Measurements from ENCODE around the gene PALM. TPM values are rescaled to one million over a fixed set of nuclear protein-coding genes. Genes with fewer than 3 reads are reported as not detected.

Gene PALM
- total RNA-seq, 2 experiments from 2014 or later, result 1.2 TPM; not detected in 1

DNA sequence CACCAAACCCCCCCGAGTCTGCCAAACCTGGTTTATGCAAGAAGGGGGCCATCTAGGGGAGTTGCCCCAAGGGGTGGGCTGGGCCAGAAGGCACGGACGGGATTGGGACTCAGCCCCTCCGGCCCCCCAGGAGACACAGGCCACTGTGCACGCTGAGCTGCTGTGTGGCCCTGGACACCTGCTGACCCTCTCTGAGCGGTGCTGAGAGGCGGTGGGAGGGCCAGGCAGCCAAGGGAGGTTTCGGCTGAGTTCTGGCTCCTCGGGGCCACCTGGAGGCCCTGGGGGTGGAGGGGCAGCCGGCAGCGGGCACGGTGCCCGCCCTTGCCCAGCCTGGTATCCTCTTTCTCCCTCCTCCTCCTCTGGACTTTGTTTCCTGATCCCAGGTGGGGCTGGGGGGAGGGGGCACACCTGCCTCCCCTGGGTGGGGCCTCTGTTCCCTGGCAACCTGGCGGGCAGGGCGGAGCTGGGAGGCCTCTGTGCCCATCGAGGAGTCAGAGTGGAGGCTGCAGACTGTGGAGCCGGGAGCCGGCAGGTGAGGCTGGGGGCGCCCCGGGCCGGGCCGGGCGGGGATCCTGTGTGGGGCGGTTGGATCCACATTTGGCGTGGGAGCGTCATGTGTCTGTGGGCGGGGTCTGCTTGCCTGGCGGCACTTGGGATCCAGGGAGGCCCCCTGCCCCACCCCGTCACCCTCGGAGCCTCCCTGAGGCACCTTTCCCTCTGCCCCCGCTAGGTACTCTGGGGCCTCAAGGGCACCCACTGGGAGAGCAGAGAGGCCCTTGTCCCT, 42.1 kb downstream of the PALM start, which contains the start of gene MISP:
MISP (plus strand) TSS at position 473 of the 784 bp plus-strand sequence. CDS start 5,835 bp downstream, outside the sequence.
- Histone ChIP-seq H2AFZ (ENCODE audit: low read length) (no peak within 1 kb of the TSS), H3K79me2 (ENCODE audit: insufficient read depth, low read depth, low read length) (no peaks in the 10 kb centered on the region), H3K9me2 (ENCODE audit: insufficient read depth, low read length) (no peaks in the 10 kb centered on the region), H3K4me1 (ENCODE audit: insufficient read depth, low read length, poor library complexity, severe bottlenecking) (no peaks in the 10 kb centered on the region), H3K4me2 (ENCODE audit: low read length) (no peak within 1 kb of the TSS), H3K36me3 (ENCODE audit: insufficient read depth, low read length) (no peaks in the 10 kb centered on the region), H3K4me3 (ENCODE audit: low read depth, low read length, poor library complexity, severe bottlenecking) (no peak within 1 kb of the TSS), H4K20me1 (ENCODE audit: insufficient read depth, low read length) (no peaks in the 10 kb centered on the region), H3K27ac (ENCODE audit: low read depth, low read length, poor library complexity, severe bottlenecking) (no peak within 1 kb of the TSS), H3K9me3 (ENCODE audit: low read length) (no peaks in the 10 kb centered on the region)
- ChIA-PET POLR2A (interaction anchor here (0.7 kb wide), 1 partner anchor 212 kb away, joined by 4 read pairs; no protein-coding TSS in a partner anchor), CTCF (ENCODE audit: unreplicated experiment) (no interaction called here)
- no TSS peak for BruUV-seq (replicated peaks)
- intact Hi-C loops (cut with micrococcal nuclease; ENCODE audit: unreplicated experiment), result no loop called here
- no peak for DNase-seq (ENCODE audit: low spot score)
- no peak for TF ChIP-seq EZH2phosphoT487 (IDR thresholded peaks at IDR 0.05; ENCODE audit: borderline replicate concordance, low read depth, low read length)
- TF ChIP-seq CTCF (conservative IDR thresholded peaks at IDR 0.05; ENCODE audit: low read length), result no peak

DNA sequence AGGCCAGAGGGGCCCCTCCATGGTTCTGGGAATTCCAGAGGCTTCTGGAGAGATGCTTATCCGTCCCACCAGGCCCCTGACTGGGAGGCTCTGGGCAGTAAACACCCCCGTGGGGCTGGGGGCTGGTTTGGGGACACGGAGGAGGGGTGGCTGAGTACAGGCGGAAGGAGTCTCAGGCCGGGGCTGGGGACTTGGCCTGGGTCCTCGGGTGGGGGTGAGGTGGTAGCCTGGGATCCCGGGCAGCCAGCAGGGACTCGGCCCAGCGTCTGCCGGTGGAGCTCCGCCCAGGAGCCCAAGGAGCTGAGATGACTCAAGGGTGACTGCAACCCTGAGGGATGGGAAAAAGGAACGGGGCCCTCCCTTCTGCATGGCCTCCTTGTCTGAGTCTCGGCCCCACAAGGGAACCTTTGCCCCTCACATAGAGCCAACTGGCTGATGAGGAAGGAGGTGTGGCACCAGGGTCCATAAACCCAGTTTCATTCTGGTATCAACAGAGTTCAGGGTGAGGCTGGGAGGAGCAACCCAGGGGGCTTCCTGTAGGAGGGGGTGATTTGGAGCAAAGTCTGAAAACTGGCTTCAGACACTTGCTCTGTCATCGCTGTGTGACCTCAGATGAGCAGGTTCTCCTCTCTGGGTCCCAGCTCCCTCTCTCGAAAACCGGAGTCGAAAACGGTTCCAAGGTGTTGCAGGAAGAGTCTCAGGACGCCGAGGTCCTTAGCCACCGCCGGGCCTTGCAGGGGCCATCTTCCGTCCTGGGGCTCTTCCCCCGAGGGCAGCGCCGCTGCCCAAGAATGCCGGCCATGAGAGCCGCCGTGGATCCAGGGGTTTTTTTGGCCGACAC, 43.0 kb downstream of the PALM start:
- Histone ChIP-seq H3K79me2 (ENCODE audit: insufficient read depth, low read depth, low read length) (no peaks in the 10 kb centered on the region), H3K36me3 (ENCODE audit: insufficient read depth, low read length) (no peaks in the 10 kb centered on the region), H3K4me2 (ENCODE audit: low read length) (no peak overlapping the region), H3K9me3 (ENCODE audit: low read length) (no peaks in the 10 kb centered on the region), H3K9me2 (ENCODE audit: insufficient read depth, low read length) (no peaks in the 10 kb centered on the region), H3K4me3 (ENCODE audit: low read depth, low read length, poor library complexity, severe bottlenecking) (no peak overlapping the region), H2AFZ (ENCODE audit: low read length) (no peak overlapping the region), H3K27ac (ENCODE audit: low read depth, low read length, poor library complexity, severe bottlenecking) (no peak overlapping the region), H3K4me1 (ENCODE audit: insufficient read depth, low read length, poor library complexity, severe bottlenecking) (no peaks in the 10 kb centered on the region), H4K20me1 (ENCODE audit: insufficient read depth, low read length) (no peaks in the 10 kb centered on the region)
- CTCF ChIA-PET (ENCODE audit: unreplicated experiment), result no interaction called here
- no TSS peak for BruUV-seq (replicated peaks)
- intact Hi-C loops (cut with micrococcal nuclease; ENCODE audit: unreplicated experiment), result no loop called here
- POLR2A ChIA-PET, result no interaction called here
- DNase-seq (ENCODE audit: low spot score), result no peak
- TF ChIP-seq EZH2phosphoT487 (IDR thresholded peaks at IDR 0.05; ENCODE audit: borderline replicate concordance, low read depth, low read length), result no peak
- TF ChIP-seq CTCF (conservative IDR thresholded peaks at IDR 0.05; ENCODE audit: low read length), result no peak
